ENCODE data around the gene MRPS27.

MRPS27 gene

DNA sequence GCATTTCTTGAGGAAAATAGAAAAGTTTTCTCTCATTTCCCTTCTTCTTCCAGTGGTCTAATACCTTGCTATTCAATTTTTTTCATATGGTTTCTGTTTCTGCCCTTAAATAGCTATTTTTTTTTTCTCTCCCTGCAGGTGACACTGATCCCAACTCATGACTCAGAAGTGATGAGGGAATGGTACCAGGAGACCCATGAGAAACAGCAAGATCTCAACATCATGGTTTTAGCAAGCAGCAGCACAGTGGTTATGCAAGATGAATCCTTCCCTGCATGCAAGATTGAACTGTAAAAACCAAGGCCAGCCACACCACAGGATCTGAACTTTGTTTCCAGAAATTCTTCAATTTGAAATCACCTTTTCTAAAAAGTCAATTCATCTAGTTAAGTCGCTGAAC is 115.1 kb downstream of the MRPS27 start:
- TF ChIP-seq ZFX (IDR thresholded peaks at IDR 0.05; ENCODE audit: borderline replicate concordance): no peak
- TF ChIP-seq, protein P1, sequence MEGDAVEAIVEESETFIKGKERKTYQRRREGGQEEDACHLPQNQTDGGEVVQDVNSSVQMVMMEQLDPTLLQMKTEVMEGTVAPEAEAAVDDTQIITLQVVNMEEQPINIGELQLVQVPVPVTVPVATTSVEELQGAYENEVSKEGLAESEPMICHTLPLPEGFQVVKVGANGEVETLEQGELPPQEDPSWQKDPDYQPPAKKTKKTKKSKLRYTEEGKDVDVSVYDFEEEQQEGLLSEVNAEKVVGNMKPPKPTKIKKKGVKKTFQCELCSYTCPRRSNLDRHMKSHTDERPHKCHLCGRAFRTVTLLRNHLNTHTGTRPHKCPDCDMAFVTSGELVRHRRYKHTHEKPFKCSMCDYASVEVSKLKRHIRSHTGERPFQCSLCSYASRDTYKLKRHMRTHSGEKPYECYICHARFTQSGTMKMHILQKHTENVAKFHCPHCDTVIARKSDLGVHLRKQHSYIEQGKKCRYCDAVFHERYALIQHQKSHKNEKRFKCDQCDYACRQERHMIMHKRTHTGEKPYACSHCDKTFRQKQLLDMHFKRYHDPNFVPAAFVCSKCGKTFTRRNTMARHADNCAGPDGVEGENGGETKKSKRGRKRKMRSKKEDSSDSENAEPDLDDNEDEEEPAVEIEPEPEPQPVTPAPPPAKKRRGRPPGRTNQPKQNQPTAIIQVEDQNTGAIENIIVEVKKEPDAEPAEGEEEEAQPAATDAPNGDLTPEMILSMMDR (IDR thresholded peaks at IDR 0.05): no peak
- no peak overlapping the region for H3K27ac ChIP-seq

DNA sequence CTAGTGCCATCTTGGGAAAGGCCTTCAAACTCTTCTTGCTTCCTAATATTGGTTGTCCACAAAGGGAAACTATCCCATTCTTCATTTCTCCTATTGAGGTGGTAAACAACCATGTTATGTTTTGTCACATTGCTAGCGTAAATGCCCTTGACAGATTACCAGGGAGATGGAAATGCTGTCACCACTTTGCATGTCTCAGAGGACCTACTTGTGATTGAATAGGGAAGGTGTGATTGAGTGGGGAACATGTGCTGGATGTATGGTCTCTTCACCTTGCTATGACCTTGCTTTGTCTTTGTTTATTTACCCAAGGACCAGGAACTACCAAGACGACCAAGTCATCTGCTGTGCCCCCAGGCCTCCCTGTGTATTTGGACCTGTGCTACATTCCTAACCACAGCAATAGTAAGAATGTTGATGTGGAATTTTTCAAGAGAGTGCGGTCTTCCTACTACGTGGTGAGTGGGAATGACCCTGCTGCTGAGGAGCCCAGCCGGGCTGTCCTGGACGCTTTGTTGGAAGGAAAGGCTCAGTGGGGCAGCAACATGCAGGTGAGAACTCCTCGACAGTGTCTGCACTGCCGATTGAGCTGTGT is 116.7 kb downstream of the MRPS27 start:
- no peak overlapping the region for H3K27ac ChIP-seq
- TF ChIP-seq ZFX (IDR thresholded peaks at IDR 0.05; ENCODE audit: borderline replicate concordance): no peak
- TF ChIP-seq, protein P1 (IDR thresholded peaks at IDR 0.05): no peak

DNA sequence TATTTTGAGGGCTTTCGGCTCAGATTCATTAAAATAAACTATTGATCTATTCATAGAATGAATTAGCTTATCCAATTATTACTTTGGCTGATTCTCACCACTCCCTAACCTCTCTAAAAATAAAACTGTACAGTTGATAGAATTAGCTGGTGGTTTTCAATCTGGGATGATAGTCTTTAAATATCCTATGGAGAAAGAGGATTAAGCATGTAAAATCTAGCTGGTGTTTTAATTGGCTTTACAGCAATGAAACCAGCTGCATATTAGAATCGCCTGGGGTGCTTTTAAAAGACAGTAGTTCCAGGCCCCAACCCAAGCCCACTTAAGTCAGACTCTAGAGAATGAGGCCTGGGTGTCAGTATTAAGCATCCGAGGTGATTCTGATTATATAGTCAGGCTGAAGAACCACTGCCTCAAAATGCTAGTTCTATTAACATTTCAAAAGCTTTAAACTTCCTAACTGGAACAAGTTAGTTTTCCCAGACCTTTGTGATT is 117.7 kb downstream of the MRPS27 start:
- TF ChIP-seq, protein P1 (IDR thresholded peaks at IDR 0.05): no peak
- TF ChIP-seq ZFX (IDR thresholded peaks at IDR 0.05; ENCODE audit: borderline replicate concordance): no peak
- no peak overlapping the region for H3K27ac ChIP-seq

DNA sequence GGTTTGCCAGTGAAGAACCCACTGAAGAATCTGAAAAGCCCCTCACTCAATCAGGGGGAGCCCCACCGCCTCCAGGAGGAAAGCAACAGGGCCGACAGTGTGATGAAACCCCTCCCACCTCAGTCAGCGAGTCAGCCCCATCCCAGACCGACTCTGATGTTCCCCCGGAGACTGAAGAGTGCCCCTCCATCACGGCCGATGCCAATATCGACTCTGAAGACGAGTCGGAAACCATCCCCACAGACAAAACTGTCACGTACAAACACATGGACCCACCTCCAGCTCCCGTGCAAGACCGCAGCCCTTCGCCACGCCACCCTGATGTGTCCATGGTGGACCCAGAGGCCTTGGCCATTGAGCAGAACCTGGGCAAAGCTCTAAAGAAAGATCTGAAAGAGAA is 120.4 kb downstream of the MRPS27 start:
- no peak overlapping the region for H3K27ac ChIP-seq
- TF ChIP-seq, protein P1 (IDR thresholded peaks at IDR 0.05): no peak
- TF ChIP-seq ZFX (IDR thresholded peaks at IDR 0.05; ENCODE audit: borderline replicate concordance): no peak

DNA sequence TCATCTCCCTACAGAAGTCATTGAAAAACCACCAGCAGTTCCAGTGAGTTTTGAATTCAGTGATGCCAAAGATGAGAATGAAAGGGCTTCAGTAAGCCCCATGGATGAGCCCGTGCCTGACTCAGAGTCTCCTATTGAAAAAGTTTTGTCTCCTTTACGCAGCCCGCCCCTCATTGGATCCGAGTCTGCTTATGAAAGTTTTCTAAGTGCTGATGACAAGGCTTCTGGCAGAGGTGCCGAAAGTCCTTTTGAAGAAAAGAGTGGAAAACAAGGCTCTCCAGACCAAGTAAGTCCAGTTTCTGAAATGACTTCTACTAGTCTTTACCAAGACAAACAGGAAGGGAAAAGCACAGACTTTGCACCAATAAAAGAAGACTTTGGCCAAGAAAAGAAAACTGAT is 122.6 kb downstream of the MRPS27 start:
- H3K27ac ChIP-seq: no peak overlapping the region
- TF ChIP-seq, protein P1 (IDR thresholded peaks at IDR 0.05): no peak
- TF ChIP-seq ZFX (IDR thresholded peaks at IDR 0.05; ENCODE audit: borderline replicate concordance): no peak

DNA sequence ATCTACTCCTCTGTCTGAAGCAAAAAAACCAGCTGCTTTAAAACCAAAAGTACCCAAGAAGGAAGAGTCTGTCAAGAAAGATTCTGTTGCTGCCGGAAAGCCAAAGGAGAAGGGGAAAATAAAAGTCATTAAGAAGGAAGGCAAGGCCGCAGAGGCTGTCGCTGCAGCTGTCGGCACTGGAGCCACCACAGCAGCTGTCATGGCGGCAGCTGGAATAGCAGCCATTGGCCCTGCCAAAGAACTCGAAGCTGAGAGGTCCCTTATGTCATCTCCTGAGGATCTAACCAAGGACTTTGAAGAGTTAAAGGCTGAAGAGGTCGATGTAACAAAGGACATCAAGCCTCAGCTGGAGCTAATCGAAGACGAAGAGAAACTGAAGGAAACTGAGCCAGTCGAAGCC is 124.5 kb downstream of the MRPS27 start:
- TF ChIP-seq, protein P1 (IDR thresholded peaks at IDR 0.05): no peak
- no peak for TF ChIP-seq ZFX (IDR thresholded peaks at IDR 0.05; ENCODE audit: borderline replicate concordance)
- H3K27ac ChIP-seq: no peak overlapping the region

DNA sequence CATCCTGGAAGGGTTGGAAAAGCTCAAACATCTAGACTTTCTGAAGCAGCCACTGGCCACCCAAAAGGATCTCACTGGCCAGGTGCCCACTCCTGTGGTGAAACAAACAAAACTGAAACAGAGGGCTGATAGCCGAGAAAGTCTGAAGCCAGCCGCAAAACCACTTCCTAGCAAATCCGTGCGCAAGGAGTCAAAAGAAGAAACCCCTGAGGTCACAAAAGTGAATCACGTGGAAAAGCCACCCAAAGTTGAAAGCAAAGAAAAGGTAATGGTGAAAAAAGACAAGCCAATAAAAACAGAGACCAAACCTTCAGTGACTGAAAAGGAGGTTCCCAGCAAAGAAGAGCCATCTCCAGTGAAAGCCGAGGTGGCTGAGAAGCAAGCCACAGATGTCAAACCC is 125.2 kb downstream of the MRPS27 start:
- H3K27ac ChIP-seq: no peak overlapping the region
- TF ChIP-seq, protein P1 (IDR thresholded peaks at IDR 0.05): no peak
- TF ChIP-seq ZFX (IDR thresholded peaks at IDR 0.05; ENCODE audit: borderline replicate concordance): no peak

Data from 22Rv1 (cell line).